A673 (cell line): ENCODE measurements around the gene MAP4. TPM values are rescaled to one million over a fixed set of nuclear protein-coding genes. Genes with fewer than 3 reads are reported as not detected.

Experiments used
- BruUV-seq: library from RNA; stranded (reverse); fragments of 400-500 nt; replicated peaks from 2 replicates; lab custom pipeline; 2021; lab: Mats Ljungman, UMichigan
- CTCF ChIA-PET: fragments of 300-600 bp; sonication (Branson Sonifier 250); formaldehyde crosslinking; loops from one replicate; lab custom pipeline; 2022; ENCODE audit warnings: antibody characterized with exemption; lab: Charles Lee
- POLR2A ChIA-PET: fragments of 300-600 bp; sonication (Branson Sonifier 250); formaldehyde crosslinking; loops from one replicate; lab custom pipeline; 2022; ENCODE audit warnings: antibody characterized with exemption; ENCODE audit not compliant: low non-redundant PET; lab: Charles Lee
- DNase-seq: peaks from one replicate; pipeline ENCODE4 v3.0.0-alpha.2; 2015; ENCODE audit warnings: low spot score
- H3K27ac ChIP-seq: fragments of 200-600 bp; sonication (generic); 2 replicates; pipeline ENCODE4 v1.5.1; 2016; ENCODE audit warnings: mixed run types, low read depth, mild to moderate bottlenecking, mixed read lengths, antibody characterized with exemption, low read length; ENCODE audit not compliant: poor library complexity, severe bottlenecking
- H3K27me3 ChIP-seq: fragments of 200-600 bp; sonication (generic); replicated peaks from 2 replicates; pipeline ENCODE4 v1.6.1; 2017; ENCODE audit warnings: mixed run types, low read depth, mild to moderate bottlenecking, mixed read lengths, antibody characterized with exemption, low read length; ENCODE audit not compliant: insufficient read depth, poor library complexity
- H3K36me3 ChIP-seq: fragments of 200-600 bp; sonication (generic); 2 replicates; pipeline ENCODE4 v1.6.1; 2016; ENCODE audit warnings: mixed run types, mild to moderate bottlenecking, mixed read lengths, antibody characterized with exemption, low read length; ENCODE audit not compliant: insufficient read depth, poor library complexity, severe bottlenecking
- H3K4me1 ChIP-seq: fragments of 200-600 bp; sonication (generic); 2 replicates; pipeline ENCODE4 v1.6.1; 2017; ENCODE audit warnings: mixed run types, mild to moderate bottlenecking, mixed read lengths, antibody characterized with exemption, low read length; ENCODE audit not compliant: insufficient read depth, poor library complexity, severe bottlenecking
- H3K4me3 ChIP-seq: fragments of 200-600 bp; sonication (generic); 2 replicates; pipeline ENCODE4 v1.5.1; 2016; ENCODE audit warnings: low read depth, mixed run types, mild to moderate bottlenecking, mixed read lengths, low read length; ENCODE audit not compliant: poor library complexity, severe bottlenecking
- H3K9me3 ChIP-seq: fragments of 200-600 bp; sonication (generic); 2 replicates; pipeline ENCODE4 v1.6.1; 2016; ENCODE audit warnings: mixed run types, low read depth, mild to moderate bottlenecking, mixed read lengths, antibody characterized with exemption, low read length; ENCODE audit not compliant: poor library complexity, severe bottlenecking
- EZH2 ChIP-seq: fragments of 200-600 bp; sonication (generic); IDR thresholded peaks from 2 replicates; pipeline ENCODE4 v1.6.1; 2017; ENCODE audit warnings: borderline replicate concordance, low read depth, mild to moderate bottlenecking, mixed read lengths, antibody characterized with exemption, low read length; ENCODE audit not compliant: poor library complexity, severe bottlenecking
- intact Hi-C: fragments of 100-400 bp; cut with micrococcal nuclease; formaldehyde crosslinking; loops from one replicate; pipeline ENCODE4 v1.10.0; 2022; ENCODE audit not compliant: unreplicated experiment
- total RNA-seq: library from RNA; stranded (reverse); gene quantifications from 2 replicates; pipeline ENCODE4 v1.2.3, GENCODE V29; 2021
- TF ChIP-seq, protein P1 (sequence below): fragments of 300-800, 200-600 bp; sonication (generic); conservative IDR thresholded peaks from 2 replicates; pipeline ENCODE4 v1.5.1; 2017; ENCODE audit warnings: low read depth, mild to moderate bottlenecking, antibody characterized with exemption, low read length, moderate library complexity, mixed read lengths

MAP4 gene
- total RNA-seq, 1 experiment from 2014 or later = 105 TPM

DNA sequence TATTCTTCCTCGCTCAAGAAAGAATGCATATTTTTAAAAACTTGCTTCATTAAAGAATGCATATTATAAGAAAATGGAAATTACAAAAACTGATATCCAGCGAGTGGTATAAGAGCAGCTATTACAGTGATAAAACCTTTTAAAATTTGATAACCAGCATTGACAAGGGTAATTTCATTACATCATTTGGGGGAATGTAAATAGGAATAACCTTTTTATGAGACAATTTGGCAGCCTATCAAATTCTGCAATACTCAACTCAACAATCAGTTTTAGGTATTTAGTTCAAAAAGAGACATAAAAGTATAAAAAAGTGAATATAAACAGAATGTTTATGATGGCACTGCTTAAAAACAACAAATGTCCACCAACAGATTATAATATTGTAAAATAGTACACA is 35.4 kb downstream of the MAP4 start:
- Histone ChIP-seq H3K9me3 (no peaks in the 10 kb centered on the region), H3K4me1 (peaks cover 12% of the 10 kb centered on the region), H3K36me3 (peaks cover 3% of the 10 kb centered on the region), H3K27ac (no peak overlapping the region), H3K4me3 (no peak overlapping the region), H3K27me3 (no peaks in the 10 kb centered on the region)
- no peak for TF ChIP-seq EZH2
- TF ChIP-seq, protein P1, sequence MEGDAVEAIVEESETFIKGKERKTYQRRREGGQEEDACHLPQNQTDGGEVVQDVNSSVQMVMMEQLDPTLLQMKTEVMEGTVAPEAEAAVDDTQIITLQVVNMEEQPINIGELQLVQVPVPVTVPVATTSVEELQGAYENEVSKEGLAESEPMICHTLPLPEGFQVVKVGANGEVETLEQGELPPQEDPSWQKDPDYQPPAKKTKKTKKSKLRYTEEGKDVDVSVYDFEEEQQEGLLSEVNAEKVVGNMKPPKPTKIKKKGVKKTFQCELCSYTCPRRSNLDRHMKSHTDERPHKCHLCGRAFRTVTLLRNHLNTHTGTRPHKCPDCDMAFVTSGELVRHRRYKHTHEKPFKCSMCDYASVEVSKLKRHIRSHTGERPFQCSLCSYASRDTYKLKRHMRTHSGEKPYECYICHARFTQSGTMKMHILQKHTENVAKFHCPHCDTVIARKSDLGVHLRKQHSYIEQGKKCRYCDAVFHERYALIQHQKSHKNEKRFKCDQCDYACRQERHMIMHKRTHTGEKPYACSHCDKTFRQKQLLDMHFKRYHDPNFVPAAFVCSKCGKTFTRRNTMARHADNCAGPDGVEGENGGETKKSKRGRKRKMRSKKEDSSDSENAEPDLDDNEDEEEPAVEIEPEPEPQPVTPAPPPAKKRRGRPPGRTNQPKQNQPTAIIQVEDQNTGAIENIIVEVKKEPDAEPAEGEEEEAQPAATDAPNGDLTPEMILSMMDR = no peak
- no peak for DNase-seq
- ChIA-PET POLR2A (no interaction called here), CTCF (no interaction called here)
- intact Hi-C loops = no loop called here
- BruUV-seq = no TSS peak

DNA sequence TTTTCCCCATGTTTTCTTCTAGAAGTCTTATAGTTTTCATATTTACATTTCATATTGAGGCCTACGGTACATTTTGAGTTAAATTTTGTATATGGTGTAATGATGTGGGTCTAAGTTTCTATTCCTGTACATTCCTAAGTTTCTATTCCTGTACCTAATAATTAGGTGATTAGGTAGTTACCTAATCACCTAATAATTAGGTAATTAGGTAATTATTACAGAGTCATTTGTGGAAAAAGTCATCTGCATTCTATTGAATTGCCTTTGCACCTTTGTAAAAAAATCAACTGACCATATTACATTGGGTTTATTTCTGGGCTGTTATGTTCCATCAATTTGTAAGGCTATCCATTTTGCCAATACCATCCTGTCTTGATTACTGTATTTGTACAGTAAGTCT is 37.1 kb downstream of the MAP4 start:
- ChIA-PET CTCF (no interaction called here), POLR2A (no interaction called here)
- no TSS peak for BruUV-seq
- no peak for TF ChIP-seq EZH2
- TF ChIP-seq, protein P1 = no peak
- intact Hi-C loops = no loop called here
- Histone ChIP-seq H3K36me3 (peaks cover 3% of the 10 kb centered on the region), H3K9me3 (no peaks in the 10 kb centered on the region), H3K4me1 (peaks cover under 1% of the 10 kb centered on the region), H3K27me3 (no peaks in the 10 kb centered on the region), H3K27ac (no peak overlapping the region), H3K4me3 (no peak overlapping the region)
- no peak for DNase-seq

DNA sequence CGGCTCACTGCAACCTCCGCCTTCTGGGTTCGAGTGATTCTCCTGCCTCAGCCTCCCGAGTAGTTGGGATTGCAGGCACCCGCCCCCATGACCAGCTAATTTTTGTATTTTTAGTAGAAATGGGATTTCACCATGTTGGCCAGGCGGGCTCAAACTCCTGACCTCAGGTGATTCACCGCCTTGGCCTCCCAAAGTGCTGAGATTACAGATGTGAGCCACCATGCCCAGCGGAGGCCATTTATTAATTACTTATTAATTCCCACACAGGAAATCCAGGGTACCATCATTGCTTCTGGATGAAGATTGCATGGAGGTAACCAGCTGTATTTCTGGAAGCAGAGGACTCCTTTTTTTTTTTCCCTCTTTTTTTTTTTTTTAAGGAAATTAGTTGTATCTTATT is 37.8 kb downstream of the MAP4 start:
- no peak for DNase-seq
- Histone ChIP-seq H3K27me3 (no peaks in the 10 kb centered on the region), H3K27ac (no peak overlapping the region), H3K36me3 (peaks cover 3% of the 10 kb centered on the region), H3K4me3 (no peak overlapping the region), H3K9me3 (no peaks in the 10 kb centered on the region), H3K4me1 (no peaks in the 10 kb centered on the region)
- TF ChIP-seq EZH2 = no peak
- TF ChIP-seq, protein P1 = no peak
- CTCF ChIA-PET = no interaction called here
- no TSS peak for BruUV-seq
- POLR2A ChIA-PET = no interaction called here
- intact Hi-C loops = no loop called here
